Measurements from ENCODE around the gene CNTNAP2. TPM values are rescaled to one million over a fixed set of nuclear protein-coding genes. Genes with fewer than 3 reads are reported as not detected.

CNTNAP2 gene
- total and polyA plus RNA-seq, 2 of the 4 experiments (the other 2 are of a cell fraction), result not detected

- no peak overlapping the region for H2AK5ac ChIP-seq (ENCODE audit: low read depth, low read length)
- H2AK9ac ChIP-seq (replicated peaks; ENCODE audit: low read depth, low read length, poor library complexity), result no peak overlapping the region
- no peak overlapping the region for H3K27ac ChIP-seq (ENCODE audit: insufficient read depth, low read length)
- no peaks in the 10 kb centered on the region for H3K36me3 ChIP-seq (ENCODE audit: control insufficient read depth, insufficient read depth, low read length)
- no peak overlapping the region for H2BK20ac ChIP-seq (ENCODE audit: low read depth, low read length)
- H3K4me3 ChIP-seq (ENCODE audit: insufficient read depth, low read depth, low read length), result no peak overlapping the region
- no TSS peak for BruUV-seq (replicated peaks)
- H2BK120ac ChIP-seq (ENCODE audit: low read depth, low read length), result no peak overlapping the region
- no peaks in the 10 kb centered on the region for H3K27me3 ChIP-seq (ENCODE audit: control insufficient read depth, insufficient read depth, low read length)
- no peak overlapping the region for H3K14ac ChIP-seq (replicated peaks; ENCODE audit: low read depth, low read length)
- POLR2A ChIA-PET (ENCODE audit: unreplicated experiment), result no interaction called here
- in situ Hi-C loops (cut with MboI; ENCODE audit: low sequenced_read_pairs), result no loop called here
- CTCF ChIA-PET, result no interaction called here
- H3K18ac ChIP-seq (ENCODE audit: low read depth, low read length), result no peak overlapping the region
- H3K56ac ChIP-seq (ENCODE audit: extremely low read depth, insufficient read depth, low read length), result no peak overlapping the region
- no peaks in the 10 kb centered on the region for H3K4me1 ChIP-seq (ENCODE audit: control insufficient read depth, insufficient read depth, low read length)
- ATAC-seq (ENCODE audit: low read depth) (no peak), DNase-seq (no peak)
- no peak overlapping the region for H4K91ac ChIP-seq (ENCODE audit: insufficient read depth, low read depth, low read length)
- H2AFZ ChIP-seq (replicated peaks; ENCODE audit: low read length, poor library complexity), result no peak overlapping the region
- WGBS, 2 experiments (ENCODE audit: extremely low coverage in 2 of 2, insufficient read length in 1 of 2), result 73% methylated on average over 2 of the region's 4 CpGs; no CpG with 5 or more reads in 1 of the 2 experiments
- peaks cover 17% of the 10 kb centered on the region; the same call in 1 of the 2 replicates for H3K9me3 ChIP-seq (ENCODE audit: control insufficient read depth, insufficient read depth, low read length)
- H4K5ac ChIP-seq (ENCODE audit: low read depth, low read length), result no peak overlapping the region
- H4K8ac ChIP-seq (ENCODE audit: low read depth in 2 of 2, low read length in 2 of 2), result no peak overlapping the region
- dilution Hi-C loops (cut with HindIII; ENCODE audit: low sequenced_read_pairs, unreplicated experiment), result no loop called here
- no peak for TF ChIP-seq CTCF (conservative IDR thresholded peaks at IDR 0.05; ENCODE audit: low read depth, low read length)
- no peak for TF ChIP-seq MAFK (IDR thresholded peaks at IDR 0.05; ENCODE audit: low read depth, low read length)
- TF ChIP-seq CEBPB (IDR thresholded peaks at IDR 0.05; ENCODE audit: low read depth, low read length), result no peak
- no peak for TF ChIP-seq FOS (IDR thresholded peaks at IDR 0.05; ENCODE audit: low read depth, low read length)
- TF ChIP-seq RCOR1 (IDR thresholded peaks at IDR 0.05; ENCODE audit: insufficient replicate concordance, low read length), result no peak
- no peak for TF ChIP-seq MAZ (IDR thresholded peaks at IDR 0.05; ENCODE audit: borderline replicate concordance, low read depth, low read length)
- TF ChIP-seq, protein P1, sequence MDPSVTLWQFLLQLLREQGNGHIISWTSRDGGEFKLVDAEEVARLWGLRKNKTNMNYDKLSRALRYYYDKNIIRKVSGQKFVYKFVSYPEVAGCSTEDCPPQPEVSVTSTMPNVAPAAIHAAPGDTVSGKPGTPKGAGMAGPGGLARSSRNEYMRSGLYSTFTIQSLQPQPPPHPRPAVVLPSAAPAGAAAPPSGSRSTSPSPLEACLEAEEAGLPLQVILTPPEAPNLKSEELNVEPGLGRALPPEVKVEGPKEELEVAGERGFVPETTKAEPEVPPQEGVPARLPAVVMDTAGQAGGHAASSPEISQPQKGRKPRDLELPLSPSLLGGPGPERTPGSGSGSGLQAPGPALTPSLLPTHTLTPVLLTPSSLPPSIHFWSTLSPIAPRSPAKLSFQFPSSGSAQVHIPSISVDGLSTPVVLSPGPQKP (IDR thresholded peaks at IDR 0.05; ENCODE audit: borderline replicate concordance, low read depth, low read length), result no peak
- no peak for TF ChIP-seq NFE2L2 (IDR thresholded peaks at IDR 0.05; ENCODE audit: low read depth, low read length)
- TF ChIP-seq MXI1 (IDR thresholded peaks at IDR 0.05; ENCODE audit: borderline replicate concordance, low read depth, low read length), result no peak
- H3K9ac ChIP-seq (ENCODE audit: low read depth, low read length), result no peak overlapping the region
- H2BK5ac ChIP-seq (ENCODE audit: low read depth, low read length, poor library complexity, severe bottlenecking), result no peak overlapping the region
- no peak overlapping the region for H3K23ac ChIP-seq (ENCODE audit: low read depth, low read length)
- H3K9me1 ChIP-seq (ENCODE audit: insufficient read depth, low read length), result no peaks in the 10 kb centered on the region
- H4K20me1 ChIP-seq (ENCODE audit: insufficient read depth, low read length), result no peaks in the 10 kb centered on the region
- no peak overlapping the region for H3K4ac ChIP-seq (ENCODE audit: low read depth, low read length)
- H3K79me1 ChIP-seq (ENCODE audit: low read depth in 1 of 2, low read length in 2 of 2), result no peaks in the 10 kb centered on the region
- no peak overlapping the region for H3K4me2 ChIP-seq (ENCODE audit: low read depth, low read length)
- H2BK15ac ChIP-seq (ENCODE audit: low read depth, low read length), result no peak overlapping the region
- intact Hi-C loops (cut with micrococcal nuclease), result no loop called here
Measured at GRCh38 chr7:148306759-148307158, 2190.2 kb downstream of the CNTNAP2 start.
